ENCODE results near the gene TCEA2. TPM values are rescaled to one million over a fixed set of nuclear protein-coding genes. Genes with fewer than 3 reads are reported as not detected.

Gene TCEA2
- total and polyA plus RNA-seq, 9 of the 15 experiments (the other 6 are each of a cell fraction or from before 2014, with no cell fraction given), result 1.4 to 28.7 (median 5.4) TPM

- TF ChIP-seq, protein P1, sequence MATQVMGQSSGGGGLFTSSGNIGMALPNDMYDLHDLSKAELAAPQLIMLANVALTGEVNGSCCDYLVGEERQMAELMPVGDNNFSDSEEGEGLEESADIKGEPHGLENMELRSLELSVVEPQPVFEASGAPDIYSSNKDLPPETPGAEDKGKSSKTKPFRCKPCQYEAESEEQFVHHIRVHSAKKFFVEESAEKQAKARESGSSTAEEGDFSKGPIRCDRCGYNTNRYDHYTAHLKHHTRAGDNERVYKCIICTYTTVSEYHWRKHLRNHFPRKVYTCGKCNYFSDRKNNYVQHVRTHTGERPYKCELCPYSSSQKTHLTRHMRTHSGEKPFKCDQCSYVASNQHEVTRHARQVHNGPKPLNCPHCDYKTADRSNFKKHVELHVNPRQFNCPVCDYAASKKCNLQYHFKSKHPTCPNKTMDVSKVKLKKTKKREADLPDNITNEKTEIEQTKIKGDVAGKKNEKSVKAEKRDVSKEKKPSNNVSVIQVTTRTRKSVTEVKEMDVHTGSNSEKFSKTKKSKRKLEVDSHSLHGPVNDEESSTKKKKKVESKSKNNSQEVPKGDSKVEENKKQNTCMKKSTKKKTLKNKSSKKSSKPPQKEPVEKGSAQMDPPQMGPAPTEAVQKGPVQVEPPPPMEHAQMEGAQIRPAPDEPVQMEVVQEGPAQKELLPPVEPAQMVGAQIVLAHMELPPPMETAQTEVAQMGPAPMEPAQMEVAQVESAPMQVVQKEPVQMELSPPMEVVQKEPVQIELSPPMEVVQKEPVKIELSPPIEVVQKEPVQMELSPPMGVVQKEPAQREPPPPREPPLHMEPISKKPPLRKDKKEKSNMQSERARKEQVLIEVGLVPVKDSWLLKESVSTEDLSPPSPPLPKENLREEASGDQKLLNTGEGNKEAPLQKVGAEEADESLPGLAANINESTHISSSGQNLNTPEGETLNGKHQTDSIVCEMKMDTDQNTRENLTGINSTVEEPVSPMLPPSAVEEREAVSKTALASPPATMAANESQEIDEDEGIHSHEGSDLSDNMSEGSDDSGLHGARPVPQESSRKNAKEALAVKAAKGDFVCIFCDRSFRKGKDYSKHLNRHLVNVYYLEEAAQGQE (IDR thresholded peaks at IDR 0.05; ENCODE audit: borderline replicate concordance), result no peak
- TF ChIP-seq, protein P1 (CRISPR knock-in tag; IDR thresholded peaks at IDR 0.05; ENCODE audit: low read depth), result 0 out of 2 replicates have a peak, but pooled peaks have one; percentile 81
- TF ChIP-seq JUN (IDR thresholded peaks at IDR 0.05; ENCODE audit: borderline replicate concordance, low read depth, low read length), result 0 out of 2 replicates have a peak, but pooled peaks have one; percentile 23
- TF ChIP-seq JUN (CRISPR knock-in tag; IDR thresholded peaks at IDR 0.05; ENCODE audit: borderline replicate concordance), result no peak
- no peak for TF ChIP-seq CAMTA2 (CRISPR knock-in tag; conservative IDR thresholded peaks at IDR 0.05)
- no peak for TF ChIP-seq TAF15 (IDR thresholded peaks at IDR 0.05; ENCODE audit: low read depth, low read length)
- peak; percentile 77; the same call in 1 of the 2 replicates for TF ChIP-seq KLF6 (CRISPR knock-in tag; IDR thresholded peaks at IDR 0.05; ENCODE audit: borderline replicate concordance)
- 0 out of 2 replicates have a peak, but pooled peaks have one; percentile 7 for TF ChIP-seq NFIC (IDR thresholded peaks at IDR 0.05)
- no peak for TF ChIP-seq ZNF57 (CRISPR knock-in tag; IDR thresholded peaks at IDR 0.05)
- TF ChIP-seq, protein P2, sequence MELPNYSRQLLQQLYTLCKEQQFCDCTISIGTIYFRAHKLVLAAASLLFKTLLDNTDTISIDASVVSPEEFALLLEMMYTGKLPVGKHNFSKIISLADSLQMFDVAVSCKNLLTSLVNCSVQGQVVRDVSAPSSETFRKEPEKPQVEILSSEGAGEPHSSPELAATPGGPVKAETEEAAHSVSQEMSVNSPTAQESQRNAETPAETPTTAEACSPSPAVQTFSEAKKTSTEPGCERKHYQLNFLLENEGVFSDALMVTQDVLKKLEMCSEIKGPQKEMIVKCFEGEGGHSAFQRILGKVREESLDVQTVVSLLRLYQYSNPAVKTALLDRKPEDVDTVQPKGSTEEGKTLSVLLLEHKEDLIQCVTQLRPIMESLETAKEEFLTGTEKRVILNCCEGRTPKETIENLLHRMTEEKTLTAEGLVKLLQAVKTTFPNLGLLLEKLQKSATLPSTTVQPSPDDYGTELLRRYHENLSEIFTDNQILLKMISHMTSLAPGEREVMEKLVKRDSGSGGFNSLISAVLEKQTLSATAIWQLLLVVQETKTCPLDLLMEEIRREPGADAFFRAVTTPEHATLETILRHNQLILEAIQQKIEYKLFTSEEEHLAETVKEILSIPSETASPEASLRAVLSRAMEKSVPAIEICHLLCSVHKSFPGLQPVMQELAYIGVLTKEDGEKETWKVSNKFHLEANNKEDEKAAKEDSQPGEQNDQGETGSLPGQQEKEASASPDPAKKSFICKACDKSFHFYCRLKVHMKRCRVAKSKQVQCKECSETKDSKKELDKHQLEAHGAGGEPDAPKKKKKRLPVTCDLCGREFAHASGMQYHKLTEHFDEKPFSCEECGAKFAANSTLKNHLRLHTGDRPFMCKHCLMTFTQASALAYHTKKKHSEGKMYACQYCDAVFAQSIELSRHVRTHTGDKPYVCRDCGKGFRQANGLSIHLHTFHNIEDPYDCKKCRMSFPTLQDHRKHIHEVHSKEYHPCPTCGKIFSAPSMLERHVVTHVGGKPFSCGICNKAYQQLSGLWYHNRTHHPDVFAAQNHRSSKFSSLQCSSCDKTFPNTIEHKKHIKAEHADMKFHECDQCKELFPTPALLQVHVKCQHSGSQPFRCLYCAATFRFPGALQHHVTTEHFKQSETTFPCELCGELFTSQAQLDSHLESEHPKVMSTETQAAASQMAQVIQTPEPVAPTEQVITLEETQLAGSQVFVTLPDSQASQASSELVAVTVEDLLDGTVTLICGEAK (IDR thresholded peaks at IDR 0.05), result no peak
- TF ChIP-seq, protein P2 (CRISPR knock-in tag; IDR thresholded peaks at IDR 0.05), result no peak
Measured at GRCh38 chr20:64062596-64063388, at the start of gene TCEA2 (continued).
